Measurements from ENCODE around the gene GUCA2B. TPM values are rescaled to one million over a fixed set of nuclear protein-coding genes. Genes with fewer than 3 reads are reported as not detected.

The GUCA2B gene
- total RNA-seq, 1 experiment from 2014 or later, result not detected

Other genes starting within 250 kb of the GUCA2B start
- 0.11 and 0.32 TPM in 2 replicates for gene HIVEP3, start 234.5 kb upstream of the GUCA2B start, total RNA-seq (2014; rRNA removed; shearing (Covaris generic))
- gene GUCA2A, start 11.3 kb downstream of the GUCA2B start, total RNA-seq (2014; rRNA removed; shearing (Covaris generic)), result not detected in 2 replicates
- 27.8 and 35.3 TPM in 2 replicates for gene FOXJ3, start 181.8 kb downstream of the GUCA2B start, total RNA-seq (2014; rRNA removed; shearing (Covaris generic))
- gene RIMKLA, start 227.4 kb downstream of the GUCA2B start, total RNA-seq (2014; rRNA removed; shearing (Covaris generic)), result 0.35 and 0.50 TPM in 2 replicates

Data from SK-MEL-5 (cell line).